Panc1 (cell line): ENCODE measurements around the gene ASTN2. TPM values are rescaled to one million over a fixed set of nuclear protein-coding genes. Genes with fewer than 3 reads are reported as not detected.

Experiments used
- ATAC-seq: fragments of 200-7000 bp; cut with Tn5 transposase; 2 replicates; pipeline ENCODE4 v1.9.1; 2020; ENCODE audit warnings: mild to moderate bottlenecking, moderate library complexity
- BruUV-seq: library from RNA; stranded (reverse); fragments of 400-500 nt; replicated peaks from 2 replicates; lab custom pipeline; 2021; lab: Mats Ljungman, UMichigan
- CTCF ChIA-PET: fragments of 300-600 bp; sonication (Branson Sonifier 250); formaldehyde crosslinking; loops from one replicate; lab custom pipeline; 2022; ENCODE audit warnings: antibody characterized with exemption; lab: Charles Lee
- POLR2A ChIA-PET: fragments of 300-600 bp; sonication (Branson Sonifier 250); formaldehyde crosslinking; loops from one replicate; lab custom pipeline; 2022; ENCODE audit warnings: antibody characterized with exemption; lab: Charles Lee
- DNase-seq: peaks from one replicate; pipeline ENCODE4 v3.0.0-alpha.2; 2010; ENCODE audit warnings: low read depth, low spot score
- H3K27ac ChIP-seq: 2 replicates; pipeline ENCODE4 v1.5.1; 2011; ENCODE audit warnings: mild to moderate bottlenecking, low read length, inconsistent platforms
- H3K27me3 ChIP-seq: fragments of 200-500 bp; sonication (Bioruptor generic); 2 replicates; pipeline ENCODE4 v1.6.0; 2014; ENCODE audit warnings: low read length, inconsistent platforms; ENCODE audit not compliant: control insufficient read depth, insufficient read depth
- H3K36me3 ChIP-seq: fragments of 200-500 bp; sonication (Bioruptor generic); 2 replicates; pipeline ENCODE4 v1.5.1; 2014; ENCODE audit warnings: inconsistent platforms, mild to moderate bottlenecking, low read length, moderate library complexity; ENCODE audit not compliant: control insufficient read depth, insufficient read depth
- H3K4me1 ChIP-seq: 2 replicates; pipeline ENCODE4 v1.5.1; 2011; ENCODE audit warnings: inconsistent platforms, mild to moderate bottlenecking, low read length, moderate library complexity; ENCODE audit not compliant: control insufficient read depth, insufficient read depth
- H3K4me3 ChIP-seq, 2 experiments: 2 replicates each; pipeline ENCODE4 v1.5.1; 2011 to 2012; ENCODE audit warnings: low read depth in 2 of 2, low read length in 2 of 2, mild to moderate bottlenecking in 2 of 2, inconsistent platforms in 1 of 2, moderate library complexity in 1 of 2
- H3K9me3 ChIP-seq: fragments of 200-500 bp; sonication (Bioruptor generic); 2 replicates; pipeline ENCODE4 v1.5.1; 2014; ENCODE audit warnings: low read depth, mild to moderate bottlenecking, inconsistent platforms, low read length, moderate library complexity; ENCODE audit not compliant: control insufficient read depth, insufficient read depth
- CTCF ChIP-seq: fragments of 450-650 bp; IDR thresholded peaks from 2 replicates; pipeline ENCODE4 v1.5.1; 2017; ENCODE audit warnings: mild to moderate bottlenecking
- POLR2AphosphoS5 ChIP-seq: IDR thresholded peaks from 2 replicates; pipeline ENCODE4 v1.6.1; 2012; ENCODE audit warnings: mild to moderate bottlenecking, low read depth, low read length, moderate library complexity
- REST ChIP-seq, 2 experiments: IDR thresholded peaks; 2 replicates each; pipeline ENCODE4 v1.6.1; 2011 to 2012; ENCODE audit warnings: low read depth in 2 of 2, control low read depth in 1 of 2, low read length in 1 of 2, mild to moderate bottlenecking in 1 of 2, moderate library complexity in 1 of 2; ENCODE audit not compliant: insufficient read depth in 1 of 2
- SIN3A ChIP-seq: IDR thresholded peaks from 2 replicates; pipeline ENCODE4 v1.6.1; 2012; ENCODE audit warnings: low read depth, mild to moderate bottlenecking, low read length, moderate library complexity, borderline replicate concordance; ENCODE audit not compliant: insufficient read depth
- TCF7L2 ChIP-seq: IDR thresholded peaks from 2 replicates; pipeline ENCODE4 v1.6.1; 2011; ENCODE audit warnings: mild to moderate bottlenecking, low read depth, low read length, inconsistent platforms
- in situ Hi-C: cut with HindIII; loops from 2 replicates; pipeline ENCODE4 v1.10.0; 2016; ENCODE audit warnings: low sequenced_read_pairs, low pct_unique_long_range_greater_than_20kb
- intact Hi-C: fragments of 100-400 bp; cut with micrococcal nuclease; formaldehyde crosslinking; loops from one replicate; pipeline ENCODE4 v1.10.0; 2022; ENCODE audit not compliant: unreplicated experiment
- total RNA-seq: library from RNA; stranded (reverse); gene quantifications from one replicate; pipeline ENCODE4 v1.2.1, GENCODE V29; 2021; ENCODE audit not compliant: unreplicated experiment

Gene ASTN2
- total RNA-seq, 1 experiment from 2014 or later, result 3.9 TPM

GRCh38 chr9:116749176-116749575 is 665.7 kb downstream of the ASTN2 start:
- POLR2A ChIA-PET, result no interaction called here
- no peak for DNase-seq
- Histone ChIP-seq H3K36me3 (no peaks in the 10 kb centered on the region), H3K9me3 (no peaks in the 10 kb centered on the region), H3K4me1 (no peaks in the 10 kb centered on the region), H3K4me3 (no peak overlapping the region), H3K27me3 (no peaks in the 10 kb centered on the region), H3K27ac (no peak overlapping the region)
- in situ Hi-C loops, result no loop called here
- TF ChIP-seq POLR2AphosphoS5, result no peak
- no peak for TF ChIP-seq CTCF
- TF ChIP-seq TCF7L2, result no peak
- TF ChIP-seq REST (IDR thresholded peaks at IDR 0.05; ENCODE audit: insufficient read depth in 1 of 2, low read depth in 2 of 2, low read length in 1 of 2), result no peak
- TF ChIP-seq SIN3A, result no peak
- no peak for ATAC-seq
- no TSS peak for BruUV-seq
- CTCF ChIA-PET, result no interaction called here
- intact Hi-C loops, result no loop called here

GRCh38 chr9:116741742-116742141 is 673.1 kb downstream of the ASTN2 start:
- in situ Hi-C loops (no loop called here), intact Hi-C loops (no loop called here)
- ChIA-PET POLR2A (no interaction called here), CTCF (no interaction called here)
- H3K4me1 ChIP-seq, result no peaks in the 10 kb centered on the region
- H3K4me3 ChIP-seq, result no peak overlapping the region
- DNase-seq (no peak), ATAC-seq (no peak)
- H3K9me3 ChIP-seq, result no peaks in the 10 kb centered on the region
- H3K36me3 ChIP-seq, result no peaks in the 10 kb centered on the region
- H3K27ac ChIP-seq, result no peak overlapping the region
- TF ChIP-seq REST (IDR thresholded peaks at IDR 0.05; ENCODE audit: insufficient read depth in 1 of 2, low read depth in 2 of 2, low read length in 1 of 2), result no peak
- no peak for TF ChIP-seq TCF7L2
- TF ChIP-seq CTCF, result no peak
- no peak for TF ChIP-seq POLR2AphosphoS5
- no peak for TF ChIP-seq SIN3A
- BruUV-seq, result no TSS peak
- H3K27me3 ChIP-seq, result no peaks in the 10 kb centered on the region
